Progenitor cell of endocrine pancreas (in vitro differentiated cells): ENCODE measurements around the gene DNAJC7. TPM values are rescaled to one million over a fixed set of nuclear protein-coding genes. Genes with fewer than 3 reads are reported as not detected.
A peak's percentile ranks its signal among the peaks of the same experiment; 100 is the strongest.

Experiments used
- DNase-seq: peaks from one replicate; pipeline ENCODE4 v3.0.0; 2021; ENCODE audit warnings: low spot score; ENCODE audit not compliant: unreplicated experiment
- H3K27ac Mint-ChIP-seq: 2 replicates; pipeline ENCODE4 v1.8.0; 2021; ENCODE audit warnings: mild to moderate bottlenecking, moderate library complexity, mixed read lengths
- H3K27me3 Mint-ChIP-seq: 2 replicates; pipeline ENCODE4 v1.8.0; 2021; ENCODE audit warnings: mixed read lengths
- H3K36me3 Mint-ChIP-seq: 2 replicates; pipeline ENCODE4 v1.8.0; 2022; ENCODE audit warnings: mixed read lengths; ENCODE audit not compliant: insufficient read depth
- H3K4me1 Mint-ChIP-seq: 2 replicates; pipeline ENCODE4 v1.8.0; 2021; ENCODE audit warnings: low read depth, mixed read lengths
- H3K4me3 Mint-ChIP-seq: 2 replicates; pipeline ENCODE4 v1.8.0; 2021; ENCODE audit warnings: low read depth, mild to moderate bottlenecking, moderate library complexity, mixed read lengths
- H3K9me3 Mint-ChIP-seq: 2 replicates; pipeline ENCODE4 v1.8.0; 2021; ENCODE audit warnings: low read depth, mixed read lengths
- total RNA-seq: library from RNA; stranded (reverse); gene quantifications from 2 replicates; pipeline ENCODE4 v1.2.1, GENCODE V29; 2021
- TF ChIP-seq, protein P1 (sequence below): fragments of 200-600 bp; sonication (generic); IDR thresholded peaks from one replicate; pipeline ENCODE4 v1.5.0; 2021; ENCODE audit warnings: antibody characterized with exemption, mild to moderate bottlenecking; ENCODE audit not compliant: unreplicated experiment

Gene DNAJC7
- total RNA-seq, 1 donor from 2014 or later, result 117 TPM

DNA sequence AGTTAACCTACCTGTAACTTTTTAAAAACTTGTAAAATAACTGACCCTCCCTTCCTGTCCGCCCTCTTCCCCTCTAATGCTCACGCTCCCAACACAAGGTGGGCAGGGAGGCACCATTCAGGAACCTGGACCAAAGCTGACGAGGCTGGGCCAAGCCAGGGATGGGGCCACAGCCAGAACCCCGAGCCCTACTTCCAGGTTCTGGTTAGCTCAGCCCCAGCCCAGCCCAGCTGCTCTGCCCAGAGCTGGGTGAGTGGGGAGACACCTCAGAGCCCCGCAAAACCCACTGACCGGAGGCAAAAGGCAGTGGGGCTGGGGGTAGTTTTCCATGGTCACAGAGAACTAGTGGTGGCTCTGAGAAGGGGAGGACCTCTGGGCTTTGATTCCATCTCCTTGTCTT lies 43.2 kb downstream of the DNAJC7 start:
- no peaks in the 10 kb centered on the region for H3K9me3 Mint-ChIP-seq
- TF ChIP-seq, protein P1, sequence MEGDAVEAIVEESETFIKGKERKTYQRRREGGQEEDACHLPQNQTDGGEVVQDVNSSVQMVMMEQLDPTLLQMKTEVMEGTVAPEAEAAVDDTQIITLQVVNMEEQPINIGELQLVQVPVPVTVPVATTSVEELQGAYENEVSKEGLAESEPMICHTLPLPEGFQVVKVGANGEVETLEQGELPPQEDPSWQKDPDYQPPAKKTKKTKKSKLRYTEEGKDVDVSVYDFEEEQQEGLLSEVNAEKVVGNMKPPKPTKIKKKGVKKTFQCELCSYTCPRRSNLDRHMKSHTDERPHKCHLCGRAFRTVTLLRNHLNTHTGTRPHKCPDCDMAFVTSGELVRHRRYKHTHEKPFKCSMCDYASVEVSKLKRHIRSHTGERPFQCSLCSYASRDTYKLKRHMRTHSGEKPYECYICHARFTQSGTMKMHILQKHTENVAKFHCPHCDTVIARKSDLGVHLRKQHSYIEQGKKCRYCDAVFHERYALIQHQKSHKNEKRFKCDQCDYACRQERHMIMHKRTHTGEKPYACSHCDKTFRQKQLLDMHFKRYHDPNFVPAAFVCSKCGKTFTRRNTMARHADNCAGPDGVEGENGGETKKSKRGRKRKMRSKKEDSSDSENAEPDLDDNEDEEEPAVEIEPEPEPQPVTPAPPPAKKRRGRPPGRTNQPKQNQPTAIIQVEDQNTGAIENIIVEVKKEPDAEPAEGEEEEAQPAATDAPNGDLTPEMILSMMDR, result no peak
- peak overlapping the region; percentile 84 for H3K27ac Mint-ChIP-seq
- no peak for DNase-seq
- H3K36me3 Mint-ChIP-seq, result peaks cover 30% of the 10 kb centered on the region
- peaks cover 8% of the 10 kb centered on the region for H3K4me1 Mint-ChIP-seq
- no peak overlapping the region for H3K4me3 Mint-ChIP-seq
- no peaks in the 10 kb centered on the region for H3K27me3 Mint-ChIP-seq

DNA sequence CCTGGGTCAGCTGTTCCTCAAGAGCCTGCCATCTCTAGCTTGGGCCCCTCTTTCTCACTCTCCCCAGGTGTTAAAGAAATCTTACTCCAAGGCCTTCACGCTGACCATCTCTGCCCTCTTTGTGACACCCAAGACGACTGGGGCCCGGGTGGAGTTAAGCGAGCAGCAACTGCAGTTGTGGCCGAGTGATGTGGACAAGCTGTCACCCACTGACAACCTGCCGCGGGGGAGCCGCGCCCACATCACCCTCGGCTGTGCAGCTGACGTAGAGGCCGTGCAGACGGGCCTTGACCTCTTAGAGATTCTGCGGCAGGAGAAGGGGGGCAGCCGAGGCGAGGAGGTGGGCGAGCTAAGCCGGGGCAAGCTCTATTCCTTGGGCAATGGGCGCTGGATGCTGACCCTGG lies 43.8 kb downstream of the DNAJC7 start:
- Mint-ChIP-seq H3K27ac (peak overlapping the region; percentile 64), H3K36me3 (peaks cover 28% of the 10 kb centered on the region)

DNA sequence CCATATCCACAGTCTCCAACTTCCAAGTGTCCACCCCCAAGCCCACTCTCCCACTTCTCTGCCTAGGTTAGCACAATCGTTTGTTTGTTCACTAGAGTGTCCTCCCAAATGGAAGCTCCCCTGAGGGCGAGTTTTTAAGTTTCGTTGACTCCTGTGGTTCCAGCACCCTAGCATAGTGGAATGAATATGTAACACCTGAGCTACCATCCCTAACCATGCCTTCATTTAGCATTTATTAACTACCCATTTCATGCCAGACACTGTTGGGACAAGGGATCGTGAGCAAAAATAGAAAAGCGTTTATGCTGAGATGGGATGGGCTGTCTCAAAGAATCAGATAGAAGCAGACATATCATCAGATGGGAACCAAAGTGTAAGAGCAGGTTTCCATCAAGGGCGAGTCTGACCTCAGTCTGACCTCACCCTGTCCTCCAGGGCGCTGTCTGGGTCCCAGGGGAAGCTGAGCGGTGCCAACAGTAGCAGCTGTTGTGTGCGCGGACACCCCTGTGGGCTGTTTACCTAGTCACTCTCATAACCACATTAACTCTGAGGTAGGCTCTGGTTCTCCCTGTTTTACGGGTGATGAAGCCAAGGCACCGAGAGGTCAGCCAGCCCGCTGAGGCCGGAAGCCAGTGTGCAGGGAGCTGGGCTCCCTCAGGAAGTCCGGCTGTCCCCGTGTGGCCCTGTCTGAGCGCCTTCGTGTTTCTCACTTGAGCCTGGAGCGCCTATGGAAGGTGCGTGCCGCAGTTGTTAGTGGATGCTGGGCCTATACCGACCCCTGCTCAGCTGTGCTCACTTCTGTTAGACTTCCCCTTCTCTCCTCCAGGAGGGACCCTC lies 44.5 kb downstream of the DNAJC7 start:
- Mint-ChIP-seq H3K4me3 (no peak overlapping the region), H3K27me3 (no peaks in the 10 kb centered on the region), H3K9me3 (no peaks in the 10 kb centered on the region), H3K27ac (peak overlapping the region; percentile 85), H3K36me3 (peaks cover 27% of the 10 kb centered on the region), H3K4me1 (peaks cover 12% of the 10 kb centered on the region)
- no peak for DNase-seq
- TF ChIP-seq, protein P1, result no peak

More for the DNA sequence above, 43.8 kb downstream of the DNAJC7 start:
- no peak for DNase-seq
- TF ChIP-seq, protein P1, result no peak
- H3K27me3 Mint-ChIP-seq, result no peaks in the 10 kb centered on the region
- no peak overlapping the region for H3K4me3 Mint-ChIP-seq
- H3K4me1 Mint-ChIP-seq, result peaks cover 8% of the 10 kb centered on the region
- no peaks in the 10 kb centered on the region for H3K9me3 Mint-ChIP-seq

DNA sequence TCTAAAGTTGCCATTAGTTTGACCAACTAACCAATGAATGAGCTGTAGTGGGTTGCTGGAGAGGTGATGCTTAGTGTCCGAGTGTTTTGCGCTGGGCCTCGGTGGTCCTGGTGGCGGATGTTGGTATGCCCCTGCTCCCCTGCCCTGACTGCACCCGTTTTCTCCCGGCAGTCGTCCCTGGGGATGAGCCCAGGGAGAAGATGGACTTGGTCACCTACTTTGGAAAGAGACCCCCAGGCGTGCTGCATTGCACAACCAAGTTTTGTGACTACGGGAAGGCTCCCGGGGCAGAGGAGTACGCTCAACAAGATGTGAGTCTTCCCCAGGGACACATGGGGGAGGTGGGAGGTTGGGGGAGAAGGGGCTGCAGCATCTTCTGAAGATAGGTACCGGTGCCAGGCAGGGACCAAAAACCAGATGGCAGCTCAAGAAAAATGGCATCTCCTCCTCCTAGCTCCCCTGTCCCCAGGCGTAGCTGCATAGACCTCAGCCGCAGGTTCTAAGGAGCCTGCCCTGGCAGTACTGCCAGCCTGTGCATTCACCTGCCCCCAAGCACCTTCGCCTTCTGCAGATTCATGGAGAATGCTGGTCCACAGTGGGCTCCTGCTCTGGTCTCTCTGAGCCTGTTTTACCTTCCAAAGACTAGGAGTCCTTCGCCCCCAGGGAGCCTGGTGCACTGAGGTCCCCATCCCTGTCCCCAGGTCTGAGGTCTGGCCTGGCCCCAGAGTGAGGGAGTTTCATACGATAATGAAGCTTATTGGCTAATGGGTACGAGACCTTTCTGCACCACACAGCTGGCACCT lies 45.3 kb downstream of the DNAJC7 start:
- no peak for DNase-seq
- TF ChIP-seq, protein P1, result no peak
- H3K27me3 Mint-ChIP-seq, result no peaks in the 10 kb centered on the region
- H3K4me3 Mint-ChIP-seq, result no peak overlapping the region
- no peaks in the 10 kb centered on the region for H3K9me3 Mint-ChIP-seq
- H3K4me1 Mint-ChIP-seq, result peaks cover 15% of the 10 kb centered on the region
- H3K36me3 Mint-ChIP-seq, result peaks cover 25% of the 10 kb centered on the region
- H3K27ac Mint-ChIP-seq, result peak overlapping the region; percentile 85

DNA sequence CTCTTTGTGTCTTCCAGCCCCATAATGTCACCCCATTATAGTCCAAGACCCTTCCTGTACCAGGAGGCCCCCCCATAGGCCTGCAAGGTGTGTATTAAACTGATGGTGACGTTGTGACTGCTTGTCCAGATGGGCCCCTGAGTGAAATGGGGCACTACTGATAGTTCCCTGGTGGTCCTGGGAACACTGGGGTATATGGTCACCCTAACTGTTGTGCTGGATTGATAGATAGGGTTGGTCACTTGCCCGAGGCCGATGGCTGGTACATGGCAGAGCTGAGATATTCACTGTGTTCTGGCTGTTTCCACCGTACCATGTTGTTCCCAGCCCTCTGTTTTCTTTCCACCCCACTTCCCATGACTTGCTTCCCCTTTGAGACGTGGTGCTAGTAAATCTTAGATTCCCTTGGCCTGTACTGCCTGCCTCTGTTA lies 46.3 kb downstream of the DNAJC7 start:
- Mint-ChIP-seq H3K36me3 (peaks cover 18% of the 10 kb centered on the region), H3K27ac (peak overlapping the region; percentile 66), H3K4me1 (peaks cover 15% of the 10 kb centered on the region), H3K9me3 (no peaks in the 10 kb centered on the region), H3K4me3 (no peak overlapping the region), H3K27me3 (no peaks in the 10 kb centered on the region)
- TF ChIP-seq, protein P1, result no peak
- no peak for DNase-seq
